ENCODE data around the gene EPOP.

- TF ChIP-seq CTCF (conservative IDR thresholded peaks at IDR 0.05) (no peak), EZH2 (IDR thresholded peaks at IDR 0.05; ENCODE audit: low read depth) (no peak)
Measured at GRCh38 chr17:38663964-38664644, 10.7 kb downstream of the EPOP start.
